Astrocyte (in vitro differentiated cells and primary cell): ENCODE data around the gene CCDC57.

ENCODE experiments used
- EZH2 ChIP-seq: IDR thresholded peaks from 2 replicates; pipeline ENCODE4 v1.6.1; 2012; ENCODE audit warnings: mild to moderate bottlenecking, low read length, inconsistent platforms; ENCODE audit not compliant: insufficient read depth
- TF ChIP-seq, protein P1 (sequence below): IDR thresholded peaks from 2 replicates; pipeline ENCODE4 v1.5.1; 2011; ENCODE audit warnings: low read depth, mild to moderate bottlenecking, inconsistent platforms, low read length, moderate library complexity; ENCODE audit not compliant: insufficient read depth

DNA sequence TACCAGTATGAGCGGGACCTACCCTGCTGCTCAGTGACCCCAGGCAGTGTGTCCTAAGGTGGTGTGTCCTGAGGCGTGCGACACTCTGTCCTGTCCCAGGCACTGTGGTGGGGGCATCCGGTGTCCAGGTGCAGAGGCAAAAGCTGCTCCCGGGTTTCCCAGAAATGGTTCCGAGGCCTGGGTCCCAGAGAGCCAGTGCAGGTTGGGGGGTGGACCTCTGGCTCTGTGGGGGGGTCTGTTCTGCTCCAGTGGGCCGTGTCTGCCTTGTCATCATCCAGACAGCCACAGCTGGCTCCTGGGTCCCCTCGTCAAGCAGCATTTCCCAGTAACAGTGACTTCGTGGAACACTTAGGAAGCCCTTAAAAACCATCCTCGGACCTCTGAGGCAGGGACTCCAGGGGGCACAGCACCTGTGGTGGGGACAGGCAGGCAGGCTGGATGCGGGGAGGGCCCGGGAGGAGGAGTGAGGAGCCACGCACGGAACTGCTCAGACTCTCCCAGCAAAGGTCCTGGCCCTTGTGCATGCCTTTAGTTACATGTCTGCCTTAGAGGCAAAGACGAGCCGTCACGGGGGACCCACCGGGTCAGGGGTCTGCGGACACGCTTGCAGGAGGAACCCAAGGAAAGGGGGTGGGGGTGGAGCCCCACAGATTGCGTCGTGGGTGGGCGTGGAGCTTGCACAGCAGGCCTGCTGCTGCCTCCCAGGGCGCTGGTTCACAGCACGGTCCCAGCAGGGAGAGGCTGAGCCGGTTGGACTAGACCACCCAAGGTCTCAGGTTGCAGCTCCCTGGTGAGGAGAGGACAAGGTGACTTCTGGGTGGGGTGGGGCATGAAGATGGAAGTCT is 21.8 kb upstream of the CCDC57 start:
- TF ChIP-seq, protein P1, sequence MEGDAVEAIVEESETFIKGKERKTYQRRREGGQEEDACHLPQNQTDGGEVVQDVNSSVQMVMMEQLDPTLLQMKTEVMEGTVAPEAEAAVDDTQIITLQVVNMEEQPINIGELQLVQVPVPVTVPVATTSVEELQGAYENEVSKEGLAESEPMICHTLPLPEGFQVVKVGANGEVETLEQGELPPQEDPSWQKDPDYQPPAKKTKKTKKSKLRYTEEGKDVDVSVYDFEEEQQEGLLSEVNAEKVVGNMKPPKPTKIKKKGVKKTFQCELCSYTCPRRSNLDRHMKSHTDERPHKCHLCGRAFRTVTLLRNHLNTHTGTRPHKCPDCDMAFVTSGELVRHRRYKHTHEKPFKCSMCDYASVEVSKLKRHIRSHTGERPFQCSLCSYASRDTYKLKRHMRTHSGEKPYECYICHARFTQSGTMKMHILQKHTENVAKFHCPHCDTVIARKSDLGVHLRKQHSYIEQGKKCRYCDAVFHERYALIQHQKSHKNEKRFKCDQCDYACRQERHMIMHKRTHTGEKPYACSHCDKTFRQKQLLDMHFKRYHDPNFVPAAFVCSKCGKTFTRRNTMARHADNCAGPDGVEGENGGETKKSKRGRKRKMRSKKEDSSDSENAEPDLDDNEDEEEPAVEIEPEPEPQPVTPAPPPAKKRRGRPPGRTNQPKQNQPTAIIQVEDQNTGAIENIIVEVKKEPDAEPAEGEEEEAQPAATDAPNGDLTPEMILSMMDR, result no peak
- TF ChIP-seq EZH2, result no peak
